Activated T-helper 2 cell treated with anti-CD3 and anti-CD28 coated beads, Interferon-gamma antibody, Interleukin-2, Interleukin-4, amounts not matched to agents 10 μg/mL and 5 μg/mL and 100 μg/mL, durations not matched to agents 14 hours and 24 hours and 36 hours (primary cell): ENCODE measurements around the gene CSNK1G3. TPM values are rescaled to one million over a fixed set of nuclear protein-coding genes. Genes with fewer than 3 reads are reported as not detected.

ENCODE experiments used
- DNase-seq: peaks from one replicate; pipeline ENCODE4 v3.0.0; 2021; ENCODE audit warnings: low spot score
- H3K27ac Mint-ChIP-seq: one replicate; pipeline ENCODE4 v1.8.0; 2021; ENCODE audit warnings: mixed read lengths
- H3K27me3 Mint-ChIP-seq: one replicate; pipeline ENCODE4 v1.8.0; 2021; ENCODE audit warnings: low read depth, mixed read lengths
- H3K36me3 Mint-ChIP-seq: one replicate; pipeline ENCODE4 v1.8.0; 2021; ENCODE audit warnings: low read depth, mixed read lengths
- H3K4me1 Mint-ChIP-seq: one replicate; pipeline ENCODE4 v1.8.0; 2021; ENCODE audit warnings: low read depth, mixed read lengths
- H3K4me3 Mint-ChIP-seq: one replicate; pipeline ENCODE4 v1.8.0; 2021; ENCODE audit warnings: low read depth, mild to moderate bottlenecking, moderate library complexity, mixed read lengths
- H3K9me3 Mint-ChIP-seq: one replicate; pipeline ENCODE4 v1.8.0; 2021; ENCODE audit warnings: mixed read lengths
- intact Hi-C: fragments of 100-400 bp; cut with micrococcal nuclease; formaldehyde crosslinking; loops from one replicate; pipeline ENCODE4 v1.15.1; 2023
- total RNA-seq: library from RNA; stranded (reverse); gene quantifications from 2 replicates; pipeline ENCODE4 v1.2.3, GENCODE V29; 2022

Gene CSNK1G3
- total RNA-seq, 1 donor from 2014 or later, result 37.7 TPM

GRCh38 chr5:123520677-123521247 is 8.8 kb downstream of the CSNK1G3 start:
- DNase-seq, result no peak

GRCh38 chr5:123524146-123524545 is 12.2 kb downstream of the CSNK1G3 start:
- H3K36me3 Mint-ChIP-seq, result peaks cover 3% of the 10 kb centered on the region
- intact Hi-C loops, result no loop called here
- H3K9me3 Mint-ChIP-seq, result no peaks in the 10 kb centered on the region
- no peak overlapping the region for H3K27ac Mint-ChIP-seq
- no peak for DNase-seq
- H3K4me1 Mint-ChIP-seq, result peaks cover 25% of the 10 kb centered on the region
- no peaks in the 10 kb centered on the region for H3K27me3 Mint-ChIP-seq
- no peak overlapping the region for H3K4me3 Mint-ChIP-seq

More at GRCh38 chr5:123520677-123521247, 8.8 kb downstream of the CSNK1G3 start:
- intact Hi-C loops, result no loop called here
- Mint-ChIP-seq H3K27me3 (no peaks in the 10 kb centered on the region), H3K36me3 (peaks cover 15% of the 10 kb centered on the region), H3K4me1 (peaks cover 33% of the 10 kb centered on the region), H3K9me3 (no peaks in the 10 kb centered on the region), H3K4me3 (no peak overlapping the region), H3K27ac (no peak overlapping the region)

GRCh38 chr5:123527190-123527589 is 15.2 kb downstream of the CSNK1G3 start:
- Mint-ChIP-seq H3K27ac (no peak overlapping the region), H3K27me3 (no peaks in the 10 kb centered on the region), H3K9me3 (no peaks in the 10 kb centered on the region), H3K36me3 (no peaks in the 10 kb centered on the region), H3K4me1 (peaks cover 20% of the 10 kb centered on the region), H3K4me3 (no peak overlapping the region)
- DNase-seq, result no peak
- intact Hi-C loops, result loop anchor here (1.0 kb wide), 1 partner anchor 11 kb away; no protein-coding TSS in a partner anchor

GRCh38 chr5:123528065-123528464 is 16.1 kb downstream of the CSNK1G3 start:
- intact Hi-C loops, result no loop called here
- Mint-ChIP-seq H3K27me3 (no peaks in the 10 kb centered on the region), H3K9me3 (no peaks in the 10 kb centered on the region), H3K4me1 (peaks cover 19% of the 10 kb centered on the region), H3K4me3 (no peak overlapping the region), H3K27ac (no peak overlapping the region), H3K36me3 (no peaks in the 10 kb centered on the region)
- no peak for DNase-seq

GRCh38 chr5:123528878-123529277 is 16.9 kb downstream of the CSNK1G3 start:
- H3K4me3 Mint-ChIP-seq, result no peak overlapping the region
- intact Hi-C loops, result no loop called here
- no peaks in the 10 kb centered on the region for H3K9me3 Mint-ChIP-seq
- H3K36me3 Mint-ChIP-seq, result no peaks in the 10 kb centered on the region
- peaks cover 22% of the 10 kb centered on the region for H3K4me1 Mint-ChIP-seq
- H3K27me3 Mint-ChIP-seq, result no peaks in the 10 kb centered on the region
- H3K27ac Mint-ChIP-seq, result no peak overlapping the region
- no peak for DNase-seq

- H3K4me3 Mint-ChIP-seq, result no peak overlapping the region
- no peaks in the 10 kb centered on the region for H3K9me3 Mint-ChIP-seq
- H3K36me3 Mint-ChIP-seq, result no peaks in the 10 kb centered on the region
- intact Hi-C loops, result no loop called here
- no peaks in the 10 kb centered on the region for H3K27me3 Mint-ChIP-seq
- no peak for DNase-seq
- no peak overlapping the region for H3K27ac Mint-ChIP-seq
- peaks cover 22% of the 10 kb centered on the region for H3K4me1 Mint-ChIP-seq
Observed at GRCh38 chr5:123530728-123531127, 18.8 kb downstream of the CSNK1G3 start.

- Mint-ChIP-seq H3K27me3 (no peaks in the 10 kb centered on the region), H3K4me3 (no peak overlapping the region), H3K27ac (no peak overlapping the region), H3K36me3 (no peaks in the 10 kb centered on the region), H3K4me1 (peaks cover 16% of the 10 kb centered on the region), H3K9me3 (no peaks in the 10 kb centered on the region)
- DNase-seq, result no peak
- intact Hi-C loops, result no loop called here
Observed at GRCh38 chr5:123535648-123536047, 23.7 kb downstream of the CSNK1G3 start.

GRCh38 chr5:123537256-123537655 is 25.3 kb downstream of the CSNK1G3 start:
- H3K36me3 Mint-ChIP-seq, result no peaks in the 10 kb centered on the region
- no peak overlapping the region for H3K27ac Mint-ChIP-seq
- H3K4me1 Mint-ChIP-seq, result peaks cover 16% of the 10 kb centered on the region
- DNase-seq, result no peak
- intact Hi-C loops, result no loop called here
- H3K27me3 Mint-ChIP-seq, result no peaks in the 10 kb centered on the region
- no peaks in the 10 kb centered on the region for H3K9me3 Mint-ChIP-seq
- H3K4me3 Mint-ChIP-seq, result no peak overlapping the region

- Mint-ChIP-seq H3K36me3 (no peaks in the 10 kb centered on the region), H3K27ac (no peak overlapping the region), H3K9me3 (no peaks in the 10 kb centered on the region), H3K27me3 (no peaks in the 10 kb centered on the region), H3K4me1 (peaks cover 21% of the 10 kb centered on the region), H3K4me3 (no peak overlapping the region)
- intact Hi-C loops, result no loop called here
- no peak for DNase-seq
Observed at GRCh38 chr5:123537845-123538244, 25.9 kb downstream of the CSNK1G3 start.

- Mint-ChIP-seq H3K9me3 (no peaks in the 10 kb centered on the region), H3K27ac (no peak overlapping the region), H3K4me1 (peaks cover 25% of the 10 kb centered on the region), H3K36me3 (no peaks in the 10 kb centered on the region), H3K27me3 (no peaks in the 10 kb centered on the region), H3K4me3 (no peak overlapping the region)
- no peak for DNase-seq
- intact Hi-C loops, result no loop called here
Observed at GRCh38 chr5:123538670-123539459, 26.9 kb downstream of the CSNK1G3 start.

- Mint-ChIP-seq H3K4me1 (peaks cover 25% of the 10 kb centered on the region), H3K9me3 (no peaks in the 10 kb centered on the region), H3K4me3 (no peak overlapping the region), H3K36me3 (peaks cover 3% of the 10 kb centered on the region), H3K27me3 (no peaks in the 10 kb centered on the region), H3K27ac (no peak overlapping the region)
- intact Hi-C loops, result no loop called here
- DNase-seq, result no peak
Observed at GRCh38 chr5:123540534-123540933, 28.6 kb downstream of the CSNK1G3 start.

GRCh38 chr5:123543438-123543837 is 31.5 kb downstream of the CSNK1G3 start:
- intact Hi-C loops, result no loop called here
- no peak overlapping the region for H3K27ac Mint-ChIP-seq
- peaks cover 22% of the 10 kb centered on the region for H3K4me1 Mint-ChIP-seq
- DNase-seq, result no peak
- no peaks in the 10 kb centered on the region for H3K27me3 Mint-ChIP-seq
- H3K9me3 Mint-ChIP-seq, result no peaks in the 10 kb centered on the region
- H3K36me3 Mint-ChIP-seq, result peaks cover 5% of the 10 kb centered on the region
- H3K4me3 Mint-ChIP-seq, result no peak overlapping the region

- no peaks in the 10 kb centered on the region for H3K9me3 Mint-ChIP-seq
- H3K27ac Mint-ChIP-seq, result no peak overlapping the region
- DNase-seq, result no peak
- no peak overlapping the region for H3K4me3 Mint-ChIP-seq
- no peaks in the 10 kb centered on the region for H3K27me3 Mint-ChIP-seq
- peaks cover 12% of the 10 kb centered on the region for H3K36me3 Mint-ChIP-seq
- peaks cover 36% of the 10 kb centered on the region for H3K4me1 Mint-ChIP-seq
- intact Hi-C loops, result loop anchor here (5.0 kb wide), 2 partner anchors 67 to 93 kb away; no protein-coding TSS in a partner anchor
Observed at GRCh38 chr5:123545506-123545905, 33.5 kb downstream of the CSNK1G3 start.
